ENCODE data around the gene GRAP.
"Not testable (repeated sequence)": the region's sequence is repeated elsewhere in the genome, so short reads cannot be mapped to it uniquely, and the experiment has no call there.

The GRAP gene

GRCh38 chr17:19046782-19047375 lies at the start of gene GRAP:
GRAP (minus strand) TSS chr17:19046957; CDS start chr17:19046926, 31 bp downstream.
- DNase-seq = not testable (repeated sequence)

- not testable (repeated sequence) for DNase-seq
Observed at GRCh38 chr17:19093684-19094438, 47.1 kb upstream of the GRAP start.

- DNase-seq = not testable (repeated sequence)
Observed at GRCh38 chr17:19092737-19093683, 46.3 kb upstream of the GRAP start.

- DNase-seq = not testable (repeated sequence)
Observed at GRCh38 chr17:19090058-19090772, 43.5 kb upstream of the GRAP start.

- DNase-seq = not testable (repeated sequence)
Observed at GRCh38 chr17:19088804-19089685, 42.3 kb upstream of the GRAP start.

- not testable (repeated sequence) for DNase-seq
Observed at GRCh38 chr17:19077386-19077785, 30.6 kb upstream of the GRAP start.

GRCh38 chr17:19076398-19077192 lies 29.8 kb upstream of the GRAP start:
- not testable (repeated sequence) for DNase-seq

GRCh38 chr17:19070318-19071168 lies 23.8 kb upstream of the GRAP start:
- DNase-seq = not testable (repeated sequence)

- not testable (repeated sequence) for DNase-seq
Observed at GRCh38 chr17:19064378-19064777, 17.6 kb upstream of the GRAP start.

GRCh38 chr17:19063326-19063956 lies 16.7 kb upstream of the GRAP start:
- DNase-seq = not testable (repeated sequence)

GRCh38 chr17:19062718-19063325 lies 16.1 kb upstream of the GRAP start:
- not testable (repeated sequence) for DNase-seq

GRCh38 chr17:19062009-19062717 lies 15.4 kb upstream of the GRAP start:
- not testable (repeated sequence) for DNase-seq

GRCh38 chr17:19055447-19055846 lies 8.7 kb upstream of the GRAP start:
- DNase-seq = not testable (repeated sequence)

- not testable (repeated sequence) for DNase-seq
Observed at GRCh38 chr17:19048826-19049225, 2.1 kb upstream of the GRAP start.

- DNase-seq = not testable (repeated sequence)
Observed at GRCh38 chr17:19047510-19047909, 753 bp upstream of the GRAP start.

GRCh38 chr17:19044643-19045042 lies 2.1 kb downstream of the GRAP start:
- not testable (repeated sequence) for DNase-seq

- DNase-seq = not testable (repeated sequence)
Observed at GRCh38 chr17:19043032-19043431, 3.7 kb downstream of the GRAP start.

GRCh38 chr17:19042369-19042768 lies 4.4 kb downstream of the GRAP start:
- not testable (repeated sequence) for DNase-seq

All from NCI-H1436 (cell line).